K562 (cell line): Measurements from ENCODE around the gene NUP155. TPM values are rescaled to one million over a fixed set of nuclear protein-coding genes. Genes with fewer than 3 reads are reported as not detected.

Experiments used
- ADNP ChIP-seq: fragments of 200-800 bp; sonication (Bioruptor generic); IDR thresholded peaks from 2 replicates; pipeline ENCODE4 v1.6.1; 2016; ENCODE audit warnings: missing genetic modification characterization, missing compliant biosample characterization
- ASH1L ChIP-seq: fragments of 450-650 bp; IDR thresholded peaks from 2 replicates; pipeline ENCODE4 v1.6.1; 2018; ENCODE audit warnings: borderline replicate concordance, mild to moderate bottlenecking, low read depth; ENCODE audit not compliant: partially characterized antibody
- ELF4 ChIP-seq: fragments of 450-650 bp; formaldehyde crosslinking; IDR thresholded peaks from 2 replicates; pipeline ENCODE4 v1.4.0; 2022; ENCODE audit warnings: missing genetic modification characterization
- FIP1L1 ChIP-seq: fragments of 200-400 bp; formaldehyde crosslinking; IDR thresholded peaks from 2 replicates; pipeline ENCODE4 v1.6.1; 2018; ENCODE audit warnings: mild to moderate bottlenecking, low read depth, low read length; ENCODE audit not compliant: poor library complexity, severe bottlenecking
- GABPB1 ChIP-seq: sonication (generic); formaldehyde crosslinking; IDR thresholded peaks from 2 replicates; pipeline ENCODE4 v1.8.0; 2022; ENCODE audit warnings: mild to moderate bottlenecking, missing genetic modification reagents
- HNRNPLL ChIP-seq: fragments of 200-400 bp; formaldehyde crosslinking; IDR thresholded peaks from 2 replicates; pipeline ENCODE4 v1.6.1; 2017; ENCODE audit warnings: low read length, low read depth, mild to moderate bottlenecking; ENCODE audit not compliant: poor library complexity, severe bottlenecking
- MEIS2 ChIP-seq: fragments of 450-650 bp; IDR thresholded peaks from 2 replicates; pipeline ENCODE4 v1.6.1; 2014; ENCODE audit warnings: mild to moderate bottlenecking; ENCODE audit not compliant: partially characterized antibody
- NR1H2 ChIP-seq: sonication (generic); formaldehyde crosslinking; IDR thresholded peaks from 2 replicates; pipeline ENCODE4 v1.4.0; 2020; ENCODE audit warnings: mild to moderate bottlenecking, missing genetic modification reagents
- NR2C2 ChIP-seq, 2 experiments: fragments of 200-800 bp in 1 of 2; sonication (Bioruptor generic) in 1 of 2; sonication (generic) in 1 of 2; formaldehyde crosslinking in 1 of 2; IDR thresholded peaks; 2 replicates each; pipeline versions ENCODE4 v1.6.1 to v1.8.0; 2016 to 2022; ENCODE audit warnings: mild to moderate bottlenecking in 1 of 2, missing compliant biosample characterization in 1 of 2, missing genetic modification characterization in 1 of 2, missing genetic modification reagents in 1 of 2
- POLR2B ChIP-seq: fragments of 450-650 bp; IDR thresholded peaks from 2 replicates; pipeline ENCODE4 v1.6.1; 2018; ENCODE audit warnings: low read depth; ENCODE audit not compliant: partially characterized antibody
- POLR3A ChIP-seq: IDR thresholded peaks from 2 replicates; pipeline ENCODE4 v1.6.1; 2011; ENCODE audit warnings: borderline replicate concordance, mild to moderate bottlenecking, moderate library complexity; ENCODE audit not compliant: insufficient read length, insufficient read depth; ENCODE audit errors: extremely low read depth
- PPARD ChIP-seq: fragments of 250-450 bp; sonication (Bioruptor Pico); IDR thresholded peaks from 2 replicates; pipeline ENCODE4 v1.8.0; 2022; ENCODE audit warnings: inconsistent platforms, mild to moderate bottlenecking, moderate library complexity
- RBFOX2 ChIP-seq: fragments of 200-400 bp; formaldehyde crosslinking; IDR thresholded peaks from 2 replicates; pipeline ENCODE4 v1.6.1; 2017; ENCODE audit warnings: low read depth, mild to moderate bottlenecking, low read length, moderate library complexity
- RBM25 ChIP-seq: fragments of 200-400 bp; formaldehyde crosslinking; IDR thresholded peaks from 2 replicates; pipeline ENCODE4 v1.6.1; 2018; ENCODE audit warnings: low read length, low read depth, moderate library complexity; ENCODE audit not compliant: severe bottlenecking
- RHOXF2B ChIP-seq: fragments of 250-450 bp; sonication (Bioruptor Pico); conservative IDR thresholded peaks from 2 replicates; pipeline ENCODE4 v1.5.1; 2021
- SMAD3 ChIP-seq: fragments of 450-650 bp; formaldehyde crosslinking; conservative IDR thresholded peaks from 2 replicates; pipeline ENCODE4 v1.4.0; 2020; ENCODE audit warnings: mild to moderate bottlenecking
- SMARCC2 ChIP-seq: fragments of 450-650 bp; IDR thresholded peaks from 2 replicates; pipeline ENCODE4 v1.6.1; 2017; ENCODE audit warnings: antibody characterized with exemption, moderate library complexity, mild to moderate bottlenecking, low read depth
- SRSF9 ChIP-seq: fragments of 200-400 bp; formaldehyde crosslinking; IDR thresholded peaks from 2 replicates; pipeline ENCODE4 v1.6.1; 2017; ENCODE audit warnings: low read depth, low read length, borderline replicate concordance
- XRCC5 ChIP-seq: fragments of 200-400 bp; formaldehyde crosslinking; IDR thresholded peaks from 2 replicates; pipeline ENCODE4 v1.6.1; 2017; ENCODE audit warnings: low read depth, mild to moderate bottlenecking, low read length
- ZNF140 ChIP-seq: fragments of 250-450 bp; sonication (Bioruptor Pico); IDR thresholded peaks from 2 replicates; pipeline ENCODE4 v1.8.0; 2021; ENCODE audit warnings: moderate library complexity, mild to moderate bottlenecking, inconsistent platforms
- ZNF324 ChIP-seq: fragments of 250-450 bp; sonication (Bioruptor Pico); IDR thresholded peaks from 2 replicates; pipeline ENCODE4 v1.4.0; 2020; ENCODE audit warnings: mild to moderate bottlenecking
- ZNF436 ChIP-seq: fragments of 250-450, 450-650 bp; sonication (Bioruptor Pico); formaldehyde crosslinking; IDR thresholded peaks from 2 replicates; pipeline ENCODE4 v1.7.0; 2020; ENCODE audit warnings: mild to moderate bottlenecking
- ZNF444 ChIP-seq: fragments of 250-450 bp; sonication (Bioruptor Pico); IDR thresholded peaks from 2 replicates; pipeline ENCODE4 v1.4.0; 2020; ENCODE audit warnings: mild to moderate bottlenecking, moderate library complexity
- ZNF445 ChIP-seq: fragments of 250-450 bp; sonication (Bioruptor Pico); IDR thresholded peaks from 2 replicates; pipeline ENCODE4 v1.4.0; 2020; ENCODE audit warnings: low read depth, mild to moderate bottlenecking, moderate library complexity
- polyA plus RNA-seq, 8 experiments: library from polyadenylated mRNA; depleted of rRNA in 4 of 8; stranded (reverse) in 5 of 8; unstranded in 3 of 8; fragments of >200 nt; fragmentation: Nextera tagmentation in 2 of 8; fragmentation: Illumina TruSeq in 1 of 8; extraction: Ambion mirVana in 2 of 8; extraction: Trizol in 1 of 8; gene quantifications; 2 replicates each; pipeline versions ENCODE4 v1.2.1 to v1.2.3, GENCODE V29; 2011 to 2014; ENCODE audit warnings: inconsistent platforms in 1 of 8, missing spikeins in 1 of 8
- total RNA-seq, 7 experiments: library from RNA; depleted of rRNA in 6 of 7; stranded (reverse); fragments of >200 nt in 6 of 7; fragmentation: Illumina TruSeq in 2 of 7; extraction: Trizol in 2 of 7; gene quantifications; 2 replicates each; pipeline versions ENCODE4 v1.2.1 to v1.2.3, GENCODE V29; 2011 to 2021; ENCODE audit warnings: low replicate concordance in 1 of 7
- TF ChIP-seq, protein P1 (sequence below): fragments of 450-650 bp; IDR thresholded peaks from 2 replicates; pipeline ENCODE4 v1.6.1; 2016; ENCODE audit warnings: mild to moderate bottlenecking
- TF ChIP-seq, protein P2 (sequence below), 2 experiments: fragments of 450-650 bp in 1 of 2; sonication (generic) in 1 of 2; formaldehyde crosslinking; conservative IDR thresholded peaks; 2 replicates each; pipeline versions ENCODE4 v1.4.0 to v1.8.1; 2020 to 2022; ENCODE audit warnings: mild to moderate bottlenecking in 1 of 2, missing genetic modification reagents in 1 of 2

NUP155 gene
- total and polyA plus RNA-seq, 9 of the 15 experiments (the other 6 are each of a cell fraction or from before 2014, with no cell fraction given), result 39.3 to 130 (median 77.0) TPM

DNA sequence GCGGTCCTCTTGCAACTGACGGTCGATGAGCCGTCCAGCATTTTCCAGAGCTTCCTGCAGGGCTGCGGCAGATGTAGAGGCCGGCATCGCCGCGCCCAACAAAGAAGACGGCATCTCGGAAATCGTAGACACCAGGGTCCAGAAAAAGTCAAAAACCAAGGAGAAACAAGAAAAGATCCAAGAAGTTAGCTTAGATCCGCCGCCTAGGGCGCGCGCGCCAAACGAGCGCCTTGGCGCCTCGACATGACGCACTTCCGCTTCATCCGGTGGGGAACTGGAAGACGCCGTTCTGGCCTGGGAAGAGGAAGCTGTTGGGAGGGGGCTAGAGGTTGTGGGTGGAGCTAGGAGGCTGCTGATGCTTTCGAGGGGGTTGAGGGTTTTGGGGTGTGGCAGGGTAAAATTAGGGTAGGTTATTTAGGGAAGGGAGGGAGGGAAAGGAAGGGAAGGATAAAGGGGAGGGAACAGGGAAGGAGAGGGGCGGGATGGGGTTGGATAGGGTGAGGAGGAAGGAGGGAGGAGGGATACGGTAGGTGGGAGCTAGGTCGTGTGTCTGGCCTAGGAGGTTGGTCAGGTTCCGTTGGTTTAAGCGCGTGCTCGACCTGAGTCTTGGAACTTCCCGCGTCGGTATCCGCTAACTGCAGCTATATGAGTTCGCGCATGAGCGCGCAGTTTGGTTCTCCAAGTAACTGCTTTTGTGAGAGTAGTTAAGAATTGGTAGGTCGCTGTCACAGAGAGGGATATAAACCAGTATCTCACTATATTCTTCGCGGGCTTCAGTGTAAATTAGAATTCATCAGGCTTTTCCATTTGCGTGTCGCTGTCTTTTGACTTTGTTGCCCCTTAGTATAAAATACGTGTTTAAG lies at the start of gene NUP155 (continued):
- TF ChIP-seq GABPB1 (peak; percentile 98), FIP1L1 (no peak), RHOXF2B (CRISPR knock-in tag) (0 out of 2 replicates have a peak, but pooled peaks have one; percentile 17), NR1H2 (no peak), HNRNPLL (peak; percentile 64), ZNF324 (no peak), RBM25 (no peak), ZNF444 (no peak), XRCC5 (no peak; the same call in 1 of the 2 replicates), RBFOX2 (peak; percentile 95), ZNF445 (CRISPR knock-in tag) (no peak), ASH1L (peak; percentile 77), POLR2B (peak; percentile 99), PPARD (CRISPR knock-in tag) (no peak), NR2C2 (CRISPR knock-in tag; IDR thresholded peaks at IDR 0.05) (peak; percentile 32; the same call in 1 of the 2 replicates), NR2C2 (tag; IDR thresholded peaks at IDR 0.05) (peak; percentile 95), POLR3A (no peak), SRSF9 (no peak), ZNF436 (CRISPR knock-in tag) (no peak), ELF4 (CRISPR knock-in tag) (peak; percentile 99), SMAD3 (CRISPR knock-in tag) (no peak; the same call in 1 of the 2 replicates), MEIS2 (no peak), ZNF140 (CRISPR knock-in tag) (no peak), ADNP (tag) (no peak), SMARCC2 (peak; percentile 49; the same call in 1 of the 2 replicates)
- TF ChIP-seq, protein P1, sequence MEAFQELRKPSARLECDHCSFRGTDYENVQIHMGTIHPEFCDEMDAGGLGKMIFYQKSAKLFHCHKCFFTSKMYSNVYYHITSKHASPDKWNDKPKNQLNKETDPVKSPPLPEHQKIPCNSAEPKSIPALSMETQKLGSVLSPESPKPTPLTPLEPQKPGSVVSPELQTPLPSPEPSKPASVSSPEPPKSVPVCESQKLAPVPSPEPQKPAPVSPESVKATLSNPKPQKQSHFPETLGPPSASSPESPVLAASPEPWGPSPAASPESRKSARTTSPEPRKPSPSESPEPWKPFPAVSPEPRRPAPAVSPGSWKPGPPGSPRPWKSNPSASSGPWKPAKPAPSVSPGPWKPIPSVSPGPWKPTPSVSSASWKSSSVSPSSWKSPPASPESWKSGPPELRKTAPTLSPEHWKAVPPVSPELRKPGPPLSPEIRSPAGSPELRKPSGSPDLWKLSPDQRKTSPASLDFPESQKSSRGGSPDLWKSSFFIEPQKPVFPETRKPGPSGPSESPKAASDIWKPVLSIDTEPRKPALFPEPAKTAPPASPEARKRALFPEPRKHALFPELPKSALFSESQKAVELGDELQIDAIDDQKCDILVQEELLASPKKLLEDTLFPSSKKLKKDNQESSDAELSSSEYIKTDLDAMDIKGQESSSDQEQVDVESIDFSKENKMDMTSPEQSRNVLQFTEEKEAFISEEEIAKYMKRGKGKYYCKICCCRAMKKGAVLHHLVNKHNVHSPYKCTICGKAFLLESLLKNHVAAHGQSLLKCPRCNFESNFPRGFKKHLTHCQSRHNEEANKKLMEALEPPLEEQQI, result peak; percentile 97
- TF ChIP-seq, protein P2, sequence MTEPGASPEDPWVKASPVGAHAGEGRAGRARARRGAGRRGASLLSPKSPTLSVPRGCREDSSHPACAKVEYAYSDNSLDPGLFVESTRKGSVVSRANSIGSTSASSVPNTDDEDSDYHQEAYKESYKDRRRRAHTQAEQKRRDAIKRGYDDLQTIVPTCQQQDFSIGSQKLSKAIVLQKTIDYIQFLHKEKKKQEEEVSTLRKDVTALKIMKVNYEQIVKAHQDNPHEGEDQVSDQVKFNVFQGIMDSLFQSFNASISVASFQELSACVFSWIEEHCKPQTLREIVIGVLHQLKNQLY (CRISPR knock-in tag; conservative IDR thresholded peaks at IDR 0.05), result no peak; a peak in 1 of 4 replicates
